GM13977 (cell line): Measurements from ENCODE around the gene USP47.

Experiments used
- DNase-seq: peaks from one replicate; pipeline ENCODE4 v3.0.0; 2012; ENCODE audit warnings: low spot score
- CTCF ChIP-seq: IDR thresholded peaks from 2 replicates; pipeline ENCODE4 v1.5.1; 2012; ENCODE audit warnings: mild to moderate bottlenecking, control low read depth; ENCODE audit not compliant: insufficient read depth; ENCODE audit errors: extremely low read depth, missing control alignments
- in situ Hi-C: fragments of 300-500 bp; cut with MboI; formaldehyde crosslinking; loops from one replicate; pipeline ENCODE4 v1.12.0; 2022; ENCODE audit warnings: low sequenced_read_pairs, low pct_unique_long_range_greater_than_20kb, mixed read lengths, inconsistent platforms; ENCODE audit not compliant: unreplicated experiment

Gene USP47

DNA sequence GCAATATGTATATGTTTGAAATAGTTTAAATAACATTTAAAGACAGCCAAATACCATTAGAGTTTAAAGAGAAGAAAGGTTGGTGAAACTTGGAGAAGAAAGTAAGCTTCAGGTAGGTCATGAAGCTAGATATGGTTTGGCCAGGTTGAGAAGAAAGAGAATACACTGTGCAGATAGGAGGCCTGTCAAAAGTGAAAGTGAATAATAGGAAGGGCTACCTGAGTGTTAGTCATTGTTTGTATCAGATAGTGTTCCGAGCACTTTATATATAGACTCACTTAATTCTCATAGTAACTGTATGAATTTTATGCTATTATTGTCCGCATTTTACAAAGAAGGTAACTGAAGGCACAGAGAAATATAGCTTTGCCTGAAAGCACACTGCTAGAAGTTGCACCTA lies 56.9 kb downstream of the USP47 start:
- TF ChIP-seq CTCF: no peak
- no peak for DNase-seq
- in situ Hi-C loops: no loop called here

DNA sequence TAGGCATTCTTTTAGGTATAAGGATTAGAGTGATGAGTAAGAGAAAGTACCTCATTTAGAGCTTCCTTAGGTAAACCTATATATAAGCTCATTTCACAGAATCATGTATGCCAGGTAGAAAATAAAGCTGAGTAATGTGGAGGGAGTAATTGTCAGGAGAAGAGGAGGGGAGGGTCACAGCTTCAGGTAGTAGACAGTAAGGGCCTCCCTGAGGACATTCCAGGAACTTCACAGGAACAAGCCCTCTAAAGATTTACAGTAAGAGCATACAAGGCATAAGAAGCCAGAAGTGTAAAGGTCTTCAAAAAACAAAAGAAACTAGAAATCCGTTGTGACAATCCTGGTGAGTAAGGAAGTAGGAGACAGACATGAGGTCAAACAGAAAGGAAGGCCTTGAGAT lies 57.6 kb downstream of the USP47 start:
- in situ Hi-C loops: no loop called here
- TF ChIP-seq CTCF: no peak
- DNase-seq: no peak

DNA sequence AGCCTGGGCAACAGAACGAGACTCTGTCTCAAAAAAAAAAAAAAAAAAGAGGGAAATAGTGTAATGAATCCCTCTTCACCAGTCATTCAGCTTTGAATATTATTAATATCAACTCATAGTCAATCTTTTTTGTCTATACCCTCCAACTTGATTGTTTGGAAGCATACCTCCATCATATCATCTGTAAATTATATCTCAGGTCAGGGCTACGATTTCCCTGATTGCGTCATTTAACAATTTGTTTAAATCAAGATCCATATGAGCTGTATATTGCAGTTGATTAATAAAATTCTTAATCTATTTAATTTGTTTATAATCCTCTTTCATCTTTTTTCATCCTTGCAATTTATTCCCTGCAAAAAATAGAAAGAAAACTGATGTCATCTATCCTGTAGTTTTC lies 60.2 kb downstream of the USP47 start:
- TF ChIP-seq CTCF: no peak
- in situ Hi-C loops: no loop called here
- no peak for DNase-seq

GRCh38 chr11:11909727-11910126 lies 68.0 kb downstream of the USP47 start:
- no peak for TF ChIP-seq CTCF
- no peak for DNase-seq
- in situ Hi-C loops: no loop called here

- in situ Hi-C loops: no loop called here
- TF ChIP-seq CTCF: no peak
- no peak for DNase-seq
Measured at GRCh38 chr11:11910541-11910940, 68.8 kb downstream of the USP47 start.

- DNase-seq: no peak
- in situ Hi-C loops: no loop called here
- TF ChIP-seq CTCF: no peak
Measured at GRCh38 chr11:11913395-11913794, 71.6 kb downstream of the USP47 start.

DNA sequence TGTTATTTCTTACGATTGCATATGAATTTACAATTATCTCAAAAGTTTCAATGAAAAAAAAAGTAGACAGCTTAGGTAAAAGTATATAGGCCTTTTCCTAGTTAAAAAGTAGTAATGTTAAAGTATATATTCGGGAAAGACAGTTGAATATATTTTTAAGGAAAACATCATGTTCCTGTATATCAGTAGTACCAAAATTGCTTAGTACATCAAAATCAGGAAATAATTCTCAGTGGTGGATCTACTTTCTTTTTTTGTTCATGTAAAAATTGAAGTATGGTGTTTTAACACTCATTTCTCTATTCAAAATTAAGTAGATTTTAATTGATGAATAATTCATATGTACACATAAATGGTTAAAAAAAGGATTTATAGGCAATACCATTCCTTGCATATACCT lies 73.9 kb downstream of the USP47 start:
- no peak for DNase-seq
- in situ Hi-C loops: no loop called here
- no peak for TF ChIP-seq CTCF
